ENCODE measurements around the gene TNFRSF25.

DNA sequence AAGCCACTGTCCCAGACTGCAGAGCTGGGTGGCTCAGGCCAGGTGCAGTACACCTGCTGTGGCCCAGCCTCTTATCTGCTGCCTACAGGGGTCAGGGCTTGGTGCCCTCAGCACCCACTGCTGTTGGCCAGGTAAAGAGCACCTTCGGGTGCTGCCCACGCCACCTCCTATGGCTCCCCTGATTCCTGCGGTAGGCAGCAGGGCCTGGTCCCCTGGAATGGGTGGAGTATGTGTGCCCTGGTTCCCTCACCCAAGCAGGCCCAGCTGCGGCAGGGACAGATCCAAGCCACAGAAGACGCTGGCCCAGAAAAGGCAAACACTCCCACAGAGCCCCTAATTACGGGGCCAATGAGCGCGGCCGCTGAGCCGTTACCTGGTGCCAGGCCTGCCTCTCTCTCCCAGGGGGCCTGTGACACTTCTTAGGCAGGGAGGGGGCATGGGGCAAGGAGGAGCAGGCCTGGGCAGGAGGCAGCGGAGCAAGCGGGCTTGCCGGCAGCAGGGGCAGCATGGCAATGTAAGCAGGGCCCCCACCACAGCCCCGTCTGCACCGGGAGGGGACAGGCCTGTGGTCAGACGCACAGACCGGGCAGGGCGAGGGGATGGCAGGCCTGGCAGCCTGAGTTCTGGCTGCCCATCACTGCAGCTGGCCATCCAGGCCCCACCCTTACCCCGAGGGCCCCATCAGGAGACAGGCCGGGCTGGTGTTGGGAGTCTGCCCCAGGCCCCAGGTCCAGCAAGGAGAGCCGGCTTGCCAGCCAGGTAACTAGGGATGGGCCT lies 22.4 kb downstream of the TNFRSF25 start:
- no peak for TF ChIP-seq POLR2A (IDR thresholded peaks at IDR 0.05)
- TF ChIP-seq, protein P1, sequence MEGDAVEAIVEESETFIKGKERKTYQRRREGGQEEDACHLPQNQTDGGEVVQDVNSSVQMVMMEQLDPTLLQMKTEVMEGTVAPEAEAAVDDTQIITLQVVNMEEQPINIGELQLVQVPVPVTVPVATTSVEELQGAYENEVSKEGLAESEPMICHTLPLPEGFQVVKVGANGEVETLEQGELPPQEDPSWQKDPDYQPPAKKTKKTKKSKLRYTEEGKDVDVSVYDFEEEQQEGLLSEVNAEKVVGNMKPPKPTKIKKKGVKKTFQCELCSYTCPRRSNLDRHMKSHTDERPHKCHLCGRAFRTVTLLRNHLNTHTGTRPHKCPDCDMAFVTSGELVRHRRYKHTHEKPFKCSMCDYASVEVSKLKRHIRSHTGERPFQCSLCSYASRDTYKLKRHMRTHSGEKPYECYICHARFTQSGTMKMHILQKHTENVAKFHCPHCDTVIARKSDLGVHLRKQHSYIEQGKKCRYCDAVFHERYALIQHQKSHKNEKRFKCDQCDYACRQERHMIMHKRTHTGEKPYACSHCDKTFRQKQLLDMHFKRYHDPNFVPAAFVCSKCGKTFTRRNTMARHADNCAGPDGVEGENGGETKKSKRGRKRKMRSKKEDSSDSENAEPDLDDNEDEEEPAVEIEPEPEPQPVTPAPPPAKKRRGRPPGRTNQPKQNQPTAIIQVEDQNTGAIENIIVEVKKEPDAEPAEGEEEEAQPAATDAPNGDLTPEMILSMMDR (IDR thresholded peaks at IDR 0.05), result no peak
